H9 (cell line): ENCODE results near the gene DOK5. TPM values are rescaled to one million over a fixed set of nuclear protein-coding genes. Genes with fewer than 3 reads are reported as not detected.
"Not testable (repeated sequence)": the region's sequence is repeated elsewhere in the genome, so short reads cannot be mapped to it uniquely, and the experiment has no call there.

Experiments
- DNase-seq: peaks from one replicate; pipeline ENCODE4 v3.0.0-alpha.2; 2017
- H2AFZ ChIP-seq: one replicate; pipeline ENCODE4 v1.6.1; 2013; ENCODE audit warnings: mild to moderate bottlenecking, low read length, control low read depth, moderate library complexity
- H2AK5ac ChIP-seq: 2 replicates; pipeline ENCODE4 v1.6.1; 2013; ENCODE audit warnings: low read length, control low read depth, mixed read lengths; ENCODE audit not compliant: insufficient read length
- H2BK120ac ChIP-seq: one replicate; pipeline ENCODE4 v1.6.1; 2013; ENCODE audit warnings: low read depth, mild to moderate bottlenecking, low read length, control low read depth, inconsistent platforms; ENCODE audit not compliant: poor library complexity, severe bottlenecking
- H2BK12ac ChIP-seq: 2 replicates; pipeline ENCODE4 v1.6.1; 2013; ENCODE audit warnings: low read length, control low read depth, mixed read lengths, low read depth; ENCODE audit not compliant: insufficient read length
- H2BK15ac ChIP-seq: 2 replicates; pipeline ENCODE4 v1.6.1; 2013; ENCODE audit warnings: low read depth, low read length, control low read depth
- H2BK20ac ChIP-seq: one replicate; pipeline ENCODE4 v1.6.1; 2013; ENCODE audit warnings: low read depth, mild to moderate bottlenecking, low read length, control low read depth, inconsistent platforms; ENCODE audit not compliant: poor library complexity, severe bottlenecking
- H2BK5ac ChIP-seq: 2 replicates; pipeline ENCODE4 v1.6.1; 2013; ENCODE audit warnings: low read length, control low read depth, mixed read lengths; ENCODE audit not compliant: insufficient read length
- H3K14ac ChIP-seq: 2 replicates; pipeline ENCODE4 v1.6.1; 2013; ENCODE audit warnings: low read length, control low read depth; ENCODE audit not compliant: insufficient read depth
- H3K18ac ChIP-seq: 2 replicates; pipeline ENCODE4 v1.6.1; 2013; ENCODE audit warnings: low read depth, mild to moderate bottlenecking, mixed read lengths, low read length, control low read depth; ENCODE audit not compliant: insufficient read length
- H3K23ac ChIP-seq: 2 replicates; pipeline ENCODE4 v1.6.1; 2013; ENCODE audit warnings: low read length, control low read depth, mixed read lengths, low read depth; ENCODE audit not compliant: insufficient read length
- H3K23me2 ChIP-seq: 2 replicates; pipeline ENCODE4 v1.6.1; 2013; ENCODE audit warnings: low read depth, mild to moderate bottlenecking, mixed read lengths, low read length, control low read depth; ENCODE audit not compliant: insufficient read length, poor library complexity, severe bottlenecking
- H3K27ac ChIP-seq: 2 replicates; pipeline ENCODE4 v1.5.1; 2013; ENCODE audit warnings: low read length, control low read depth, mixed read lengths, low read depth; ENCODE audit not compliant: insufficient read length
- H3K27me3 ChIP-seq: 2 replicates; pipeline ENCODE4 v1.6.1; 2013; ENCODE audit warnings: low read length, control low read depth, inconsistent platforms; ENCODE audit not compliant: insufficient read depth
- H3K4ac ChIP-seq: 2 replicates; pipeline ENCODE4 v1.6.1; 2013; ENCODE audit warnings: low read depth, mild to moderate bottlenecking, control low read depth, inconsistent platforms, low read length, moderate library complexity
- H3K4me1 ChIP-seq: 2 replicates; pipeline ENCODE4 v1.6.1; 2013; ENCODE audit warnings: low read length, control low read depth, inconsistent platforms; ENCODE audit not compliant: insufficient read depth
- H3K4me2 ChIP-seq: 2 replicates; pipeline ENCODE4 v1.6.1; 2013; ENCODE audit warnings: low read length, control low read depth, mixed read lengths; ENCODE audit not compliant: insufficient read length, insufficient read depth
- H3K56ac ChIP-seq: 2 replicates; pipeline ENCODE4 v1.6.1; 2013; ENCODE audit warnings: low read depth, mild to moderate bottlenecking, mixed read lengths, low read length, control low read depth; ENCODE audit not compliant: insufficient read length
- H3K79me1 ChIP-seq: 2 replicates; pipeline ENCODE4 v1.6.1; 2013; ENCODE audit warnings: low read depth, mild to moderate bottlenecking, moderate library complexity, low read length, control low read depth, inconsistent platforms; ENCODE audit not compliant: insufficient read depth, poor library complexity, severe bottlenecking
- H3K79me2 ChIP-seq: 2 replicates; pipeline ENCODE4 v1.6.1; 2013; ENCODE audit warnings: low read length, control low read depth, inconsistent platforms; ENCODE audit not compliant: insufficient read depth
- H3K9ac ChIP-seq: 2 replicates; pipeline ENCODE4 v1.6.1; 2013; ENCODE audit warnings: low read length, control low read depth, mixed read lengths; ENCODE audit not compliant: insufficient read length; ENCODE audit errors: extremely low read depth
- H3K9me3 ChIP-seq: one replicate; pipeline ENCODE4 v1.6.1; 2013; ENCODE audit warnings: low read depth, low read length, inconsistent platforms; ENCODE audit not compliant: control insufficient read depth
- H3T11ph ChIP-seq: one replicate; pipeline ENCODE4 v1.6.1; 2013; ENCODE audit warnings: mild to moderate bottlenecking, low read length, control low read depth, inconsistent platforms
- H4K20me1 ChIP-seq: one replicate; pipeline ENCODE4 v1.6.1; 2013; ENCODE audit not compliant: control insufficient read depth, insufficient read length, insufficient read depth
- H4K5ac ChIP-seq: 2 replicates; pipeline ENCODE4 v1.6.1; 2013; ENCODE audit warnings: low read depth, mild to moderate bottlenecking, mixed read lengths, low read length, control low read depth; ENCODE audit not compliant: insufficient read length
- H4K8ac ChIP-seq: replicated peaks from 2 replicates; pipeline ENCODE4 v1.6.1; 2013; ENCODE audit warnings: low read length, control low read depth, mixed read lengths, low read depth; ENCODE audit not compliant: insufficient read length
- H4K91ac ChIP-seq: 2 replicates; pipeline ENCODE4 v1.6.1; 2013; ENCODE audit warnings: low read depth, mild to moderate bottlenecking, moderate library complexity, mixed read lengths, low read length, control low read depth; ENCODE audit not compliant: insufficient read length
- H3K27ac Mint-ChIP-seq, 3 experiments: 2 replicates in 2 of 3; 3 replicates in 1 of 3; pipeline ENCODE4 v1.8.0; 2020 to 2021; ENCODE audit warnings: mixed read lengths in 3 of 3, mild to moderate bottlenecking in 1 of 3, moderate library complexity in 1 of 3
- H3K27me3 Mint-ChIP-seq: 2 replicates; pipeline ENCODE4 v1.8.0; 2021; ENCODE audit warnings: low read depth, mild to moderate bottlenecking, moderate library complexity, mixed read lengths
- H3K36me3 Mint-ChIP-seq, 3 experiments: 2 replicates in 2 of 3; 3 replicates in 1 of 3; pipeline ENCODE4 v1.8.0; 2020 to 2021; ENCODE audit warnings: low read depth in 3 of 3, mixed read lengths in 3 of 3; ENCODE audit not compliant: insufficient read depth in 1 of 3
- H3K4me1 Mint-ChIP-seq, 2 experiments: 2 replicates each; pipeline ENCODE4 v1.8.0; 2020; ENCODE audit warnings: mixed read lengths in 2 of 2
- H3K4me3 Mint-ChIP-seq, 2 experiments: 2 replicates in 1 of 2; 3 replicates in 1 of 2; pipeline ENCODE4 v1.8.0; 2020 to 2021; ENCODE audit warnings: mild to moderate bottlenecking in 2 of 2, mixed read lengths in 2 of 2, moderate library complexity in 1 of 2
- H3K9me3 Mint-ChIP-seq, 2 experiments: 2 replicates in 1 of 2; 3 replicates in 1 of 2; pipeline ENCODE4 v1.8.0; 2020; ENCODE audit warnings: mild to moderate bottlenecking in 2 of 2, mixed read lengths in 2 of 2, moderate library complexity in 1 of 2
- WGBS: extraction: QIAGEN DNeasy Blood & Tissue Kit; methylation state at CpG from one replicate; pipeline ENCODE4 v1.1.7; 2013; ENCODE audit warnings: missing lambda C conversion rate, low lambda C conversion rate, mixed read lengths; ENCODE audit not compliant: insufficient read length; ENCODE audit errors: extremely low coverage; 5-methylcytosine and 5-hydroxymethylcytosine counted together
- total RNA-seq: library from RNA; stranded (reverse); gene quantifications from 2 replicates; pipeline ENCODE4 v1.2.1, GENCODE V29; 2021
- TF ChIP-seq, protein P1 (sequence below): fragments of 200-600 bp; sonication (generic); conservative IDR thresholded peaks from 3 replicates; pipeline ENCODE4 v1.8.0; 2021; ENCODE audit warnings: antibody characterized with exemption, mild to moderate bottlenecking

DOK5 gene
- total RNA-seq, 1 experiment from 2014 or later, result 4.5 TPM

DNA sequence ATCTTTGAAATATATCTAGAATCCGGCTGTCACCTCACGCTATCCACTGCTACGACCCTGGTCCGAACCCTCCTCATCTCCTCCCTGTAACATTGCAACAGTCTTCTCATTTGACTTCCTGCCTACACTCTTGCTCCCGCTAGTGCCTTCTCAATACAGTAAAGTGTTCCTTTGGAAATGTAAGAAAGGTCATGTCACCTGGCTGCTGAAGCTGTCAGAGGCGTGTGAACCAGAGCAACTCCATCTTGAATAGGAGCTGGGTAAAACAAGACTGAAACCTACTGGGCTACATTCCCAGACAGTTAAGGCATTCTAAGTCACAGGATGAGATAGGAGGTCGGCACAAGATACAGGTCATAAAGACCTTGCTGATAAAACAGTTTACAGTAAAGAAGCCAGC, 4.5 kb downstream of the DOK5 start:
- not testable (repeated sequence) for H3K18ac ChIP-seq, H2BK120ac ChIP-seq, H2AK5ac ChIP-seq, H3K79me1 ChIP-seq, H2BK15ac ChIP-seq, H3K36me3 Mint-ChIP-seq, H3K23ac ChIP-seq, H3K27ac ChIP-seq, DNase-seq, H2BK12ac ChIP-seq, H4K5ac ChIP-seq, H3K4me2 ChIP-seq, H3K27ac Mint-ChIP-seq, H3K9ac ChIP-seq, H2BK20ac ChIP-seq, H4K91ac ChIP-seq, H3K4me1 ChIP-seq, H3K9me3 ChIP-seq, H3T11ph ChIP-seq, H3K56ac ChIP-seq, H3K4me3 Mint-ChIP-seq, H3K4ac ChIP-seq, H4K8ac ChIP-seq, H4K20me1 ChIP-seq, H3K79me2 ChIP-seq, H3K14ac ChIP-seq, H3K9me3 Mint-ChIP-seq, H2AFZ ChIP-seq, H3K27me3 ChIP-seq, H2BK5ac ChIP-seq
- TF ChIP-seq, protein P1, sequence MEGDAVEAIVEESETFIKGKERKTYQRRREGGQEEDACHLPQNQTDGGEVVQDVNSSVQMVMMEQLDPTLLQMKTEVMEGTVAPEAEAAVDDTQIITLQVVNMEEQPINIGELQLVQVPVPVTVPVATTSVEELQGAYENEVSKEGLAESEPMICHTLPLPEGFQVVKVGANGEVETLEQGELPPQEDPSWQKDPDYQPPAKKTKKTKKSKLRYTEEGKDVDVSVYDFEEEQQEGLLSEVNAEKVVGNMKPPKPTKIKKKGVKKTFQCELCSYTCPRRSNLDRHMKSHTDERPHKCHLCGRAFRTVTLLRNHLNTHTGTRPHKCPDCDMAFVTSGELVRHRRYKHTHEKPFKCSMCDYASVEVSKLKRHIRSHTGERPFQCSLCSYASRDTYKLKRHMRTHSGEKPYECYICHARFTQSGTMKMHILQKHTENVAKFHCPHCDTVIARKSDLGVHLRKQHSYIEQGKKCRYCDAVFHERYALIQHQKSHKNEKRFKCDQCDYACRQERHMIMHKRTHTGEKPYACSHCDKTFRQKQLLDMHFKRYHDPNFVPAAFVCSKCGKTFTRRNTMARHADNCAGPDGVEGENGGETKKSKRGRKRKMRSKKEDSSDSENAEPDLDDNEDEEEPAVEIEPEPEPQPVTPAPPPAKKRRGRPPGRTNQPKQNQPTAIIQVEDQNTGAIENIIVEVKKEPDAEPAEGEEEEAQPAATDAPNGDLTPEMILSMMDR, result peak; percentile 12; the same call in 2 of the 3 replicates
- Mint-ChIP-seq H3K4me1 (peaks cover 25 to 26% of the 10 kb centered on the region in 2 experiments), H3K27me3 (peaks cover 29% of the 10 kb centered on the region)
- H3K23me2 ChIP-seq, result peaks cover 10% of the 10 kb centered on the region
- no CpG with 5 or more reads among the region's 7 CpGs for WGBS
